ENCODE data around the gene FYN. TPM values are rescaled to one million over a fixed set of nuclear protein-coding genes. Genes with fewer than 3 reads are reported as not detected.

The FYN gene
- total RNA-seq, 4 donors from 2014 or later = 37.8 to 65.8 (median 53.8) TPM

DNA sequence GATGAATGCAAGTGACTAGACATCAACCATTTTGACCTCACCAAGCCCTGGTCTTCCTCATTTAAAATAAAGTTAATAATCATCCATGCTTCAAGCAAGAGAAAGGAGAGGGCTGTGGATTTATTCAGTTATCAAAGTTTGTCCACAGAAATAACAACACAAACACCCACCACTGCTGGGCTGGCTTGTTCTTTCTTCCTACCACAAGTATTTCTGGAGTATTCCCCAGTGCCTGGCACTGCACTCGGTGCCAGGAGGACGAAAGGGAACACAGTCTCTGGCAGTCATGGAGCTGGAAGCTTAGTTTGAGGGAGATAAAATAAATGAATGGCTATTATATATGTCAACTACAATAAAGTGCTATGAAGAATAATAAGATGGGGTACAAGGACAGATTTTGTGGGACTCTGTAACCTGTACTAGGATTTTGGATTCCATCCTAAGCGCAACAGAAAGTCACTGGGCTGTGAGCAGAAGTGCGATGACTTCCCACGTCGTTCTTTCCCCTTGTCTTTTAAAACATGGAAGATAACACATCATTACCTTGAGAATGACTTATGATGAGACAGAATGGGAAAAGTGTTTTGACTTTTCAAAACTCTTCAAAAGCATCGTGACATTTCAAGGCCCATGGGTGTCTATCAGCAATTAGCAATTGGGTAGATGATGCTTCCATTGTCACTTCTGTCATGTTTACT is 193.1 kb downstream of the FYN start:
- no peak overlapping the region for H3K27ac ChIP-seq (replicated peaks in 1 of 4)
- WGBS = 91% methylated on average over 7 of the region's 7 CpGs
- intact Hi-C loops (cut with DNase I) = no loop called here

DNA sequence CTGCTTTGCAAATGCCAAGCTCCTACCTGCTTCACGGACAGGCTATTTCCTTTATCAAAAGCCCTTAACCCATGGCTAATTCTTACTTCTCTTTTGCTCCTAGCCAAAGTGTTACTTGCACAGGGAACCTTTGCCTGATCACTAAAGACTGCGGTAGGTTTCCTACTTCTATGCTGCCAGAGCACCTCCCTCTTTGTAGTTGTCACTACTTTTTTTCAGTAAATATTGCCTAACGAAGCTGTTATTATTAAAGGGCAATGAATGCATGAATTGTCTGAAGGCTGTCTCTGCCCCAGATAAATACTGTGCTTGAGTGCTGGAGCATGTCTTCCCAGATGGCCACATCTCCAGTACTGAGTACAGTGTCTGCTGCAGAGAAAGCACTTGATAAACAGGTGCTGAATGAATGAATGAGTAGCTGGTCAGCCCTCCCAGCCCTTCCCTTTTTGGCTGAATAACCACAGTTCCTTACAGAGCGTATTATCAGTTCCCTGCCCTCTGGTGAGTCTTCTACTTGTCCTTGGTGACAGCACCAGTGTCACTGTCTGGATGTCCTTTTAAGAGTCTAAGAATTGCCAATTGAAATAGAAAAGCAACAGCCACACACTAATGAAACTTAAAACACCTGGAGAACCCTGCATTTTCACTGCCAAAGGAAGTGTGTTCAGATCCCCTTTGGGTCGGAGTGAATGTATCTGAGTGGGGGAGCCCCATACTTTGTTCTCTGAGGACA is 194.0 kb downstream of the FYN start:
- no peak overlapping the region for H3K4me3 ChIP-seq
- TF ChIP-seq, protein P1, sequence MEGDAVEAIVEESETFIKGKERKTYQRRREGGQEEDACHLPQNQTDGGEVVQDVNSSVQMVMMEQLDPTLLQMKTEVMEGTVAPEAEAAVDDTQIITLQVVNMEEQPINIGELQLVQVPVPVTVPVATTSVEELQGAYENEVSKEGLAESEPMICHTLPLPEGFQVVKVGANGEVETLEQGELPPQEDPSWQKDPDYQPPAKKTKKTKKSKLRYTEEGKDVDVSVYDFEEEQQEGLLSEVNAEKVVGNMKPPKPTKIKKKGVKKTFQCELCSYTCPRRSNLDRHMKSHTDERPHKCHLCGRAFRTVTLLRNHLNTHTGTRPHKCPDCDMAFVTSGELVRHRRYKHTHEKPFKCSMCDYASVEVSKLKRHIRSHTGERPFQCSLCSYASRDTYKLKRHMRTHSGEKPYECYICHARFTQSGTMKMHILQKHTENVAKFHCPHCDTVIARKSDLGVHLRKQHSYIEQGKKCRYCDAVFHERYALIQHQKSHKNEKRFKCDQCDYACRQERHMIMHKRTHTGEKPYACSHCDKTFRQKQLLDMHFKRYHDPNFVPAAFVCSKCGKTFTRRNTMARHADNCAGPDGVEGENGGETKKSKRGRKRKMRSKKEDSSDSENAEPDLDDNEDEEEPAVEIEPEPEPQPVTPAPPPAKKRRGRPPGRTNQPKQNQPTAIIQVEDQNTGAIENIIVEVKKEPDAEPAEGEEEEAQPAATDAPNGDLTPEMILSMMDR (IDR thresholded peaks at IDR 0.05) = no peak
- no peak for TF ChIP-seq POLR2AphosphoS5 (IDR thresholded peaks at IDR 0.05)
- TF ChIP-seq EP300 (IDR thresholded peaks at IDR 0.05) = no peak
- no peak for TF ChIP-seq POLR2A (IDR thresholded peaks at IDR 0.05; ENCODE audit: low read depth)
- H3K36me3 ChIP-seq = peaks cover 0 to 15% (median 2%) of the 10 kb centered on the region in 4 donors
- H3K27ac ChIP-seq (replicated peaks in 1 of 4) = no peak overlapping the region
- peak; percentile 29 for DNase-seq (ENCODE audit: extremely low spot score)
- intact Hi-C loops (cut with DNase I) = no loop called here
- no peaks in the 10 kb centered on the region for H3K9me3 ChIP-seq
- no peaks in the 10 kb centered on the region for H3K27me3 ChIP-seq
- H3K4me1 ChIP-seq = peaks cover 26 to 48% (median 39%) of the 10 kb centered on the region in 4 donors
- 90% methylated on average over 5 of the region's 5 CpGs for WGBS

More for the DNA sequence above, 193.1 kb downstream of the FYN start:
- TF ChIP-seq POLR2AphosphoS5 (IDR thresholded peaks at IDR 0.05) = no peak
- no peak for TF ChIP-seq POLR2A (IDR thresholded peaks at IDR 0.05; ENCODE audit: low read depth)
- no peak for TF ChIP-seq EP300 (IDR thresholded peaks at IDR 0.05)
- TF ChIP-seq, protein P1 (IDR thresholded peaks at IDR 0.05) = no peak
- no peak overlapping the region for H3K4me3 ChIP-seq
- H3K4me1 ChIP-seq = peaks cover 32 to 57% (median 42%) of the 10 kb centered on the region in 4 donors
- peaks cover 0 to 17% (median 0%) of the 10 kb centered on the region in 4 donors for H3K36me3 ChIP-seq
- H3K9me3 ChIP-seq = no peaks in the 10 kb centered on the region
- no peak for DNase-seq (ENCODE audit: extremely low spot score)
- H3K27me3 ChIP-seq = no peaks in the 10 kb centered on the region

DNA sequence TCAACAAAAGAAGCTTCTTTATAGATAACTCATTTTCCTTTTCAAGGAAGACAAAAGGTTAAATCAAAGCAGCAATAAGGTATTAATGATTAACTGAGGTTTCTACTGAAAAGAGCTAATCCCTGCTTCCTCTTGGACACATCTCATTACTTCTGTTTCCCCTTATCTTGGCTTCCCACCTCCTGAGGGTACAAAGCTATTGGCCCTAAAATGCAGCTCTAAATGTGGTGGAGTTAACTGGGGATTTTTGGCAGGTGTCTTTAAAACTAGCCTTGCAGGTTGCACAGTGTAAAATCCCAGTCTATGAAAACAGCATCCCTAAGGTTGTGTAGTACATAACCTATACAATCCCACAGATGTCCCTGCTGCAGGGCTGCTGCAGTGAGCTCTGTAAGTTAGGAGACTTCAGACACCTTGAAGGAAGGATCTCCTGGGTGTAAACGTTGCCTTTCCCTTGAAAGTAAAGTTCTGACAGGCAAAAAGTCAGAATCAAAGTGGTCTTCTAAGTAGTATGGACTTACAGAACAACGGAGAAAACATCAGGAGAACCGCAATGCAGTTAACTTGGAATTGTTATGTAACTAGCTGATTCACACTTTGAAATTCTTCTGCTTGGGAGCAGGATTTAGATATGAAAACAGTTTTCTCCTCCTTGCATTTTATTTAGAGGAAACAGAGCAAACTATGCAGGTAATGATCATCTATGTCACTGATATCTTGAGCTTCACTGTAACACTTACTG is 195.8 kb downstream of the FYN start:
- Histone ChIP-seq H3K9me3 (no peaks in the 10 kb centered on the region), H3K27me3 (no peaks in the 10 kb centered on the region), H3K4me3 (no peak overlapping the region), H3K36me3 (peaks cover 0 to 34% (median 16%) of the 10 kb centered on the region in 4 donors), H3K27ac (replicated peaks in 1 of 4) (no peak overlapping the region), H3K4me1 (peaks cover 11 to 29% (median 25%) of the 10 kb centered on the region in 4 donors)
- intact Hi-C loops (cut with DNase I) = no loop called here
- WGBS = 36% methylated on average over 3 of the region's 3 CpGs
- TF ChIP-seq EP300 (IDR thresholded peaks at IDR 0.05) (no peak), POLR2A (IDR thresholded peaks at IDR 0.05; ENCODE audit: low read depth) (no peak), POLR2AphosphoS5 (IDR thresholded peaks at IDR 0.05) (no peak)
- TF ChIP-seq, protein P1 (IDR thresholded peaks at IDR 0.05) = no peak
- DNase-seq (ENCODE audit: extremely low spot score) = no peak

DNA sequence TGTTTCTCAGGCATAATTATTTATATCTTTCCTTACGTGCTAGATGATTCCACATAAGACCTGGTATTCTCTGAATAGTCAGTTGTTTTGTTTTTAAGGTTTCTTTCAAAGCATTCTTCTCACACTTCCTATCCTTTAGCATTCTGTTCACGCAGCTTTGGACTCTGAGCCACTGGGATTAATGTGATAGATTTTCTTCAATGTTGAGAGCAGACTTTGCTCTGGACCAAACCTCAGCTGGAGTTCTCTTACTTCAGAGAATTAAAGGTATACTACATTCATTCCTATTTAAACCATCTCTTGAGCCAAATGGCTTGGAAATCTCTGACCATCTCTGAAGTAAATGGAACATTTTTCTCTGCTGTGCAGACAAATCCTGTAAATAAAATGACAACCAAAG is 196.9 kb downstream of the FYN start:
- Histone ChIP-seq H3K9me3 (no peaks in the 10 kb centered on the region), H3K36me3 (peaks cover 0 to 44% (median 21%) of the 10 kb centered on the region in 4 donors), H3K27ac (replicated peaks in 1 of 4) (no peak overlapping the region), H3K4me1 (peaks cover under 1 to 24% (median 17%) of the 10 kb centered on the region in 4 donors), H3K27me3 (no peaks in the 10 kb centered on the region), H3K4me3 (no peak overlapping the region)
- TF ChIP-seq, protein P1 (IDR thresholded peaks at IDR 0.05) = no peak
- TF ChIP-seq POLR2A (IDR thresholded peaks at IDR 0.05; ENCODE audit: low read depth) (no peak), POLR2AphosphoS5 (IDR thresholded peaks at IDR 0.05) (no peak), EP300 (IDR thresholded peaks at IDR 0.05) (no peak)
- 61% methylated on average over 2 of the region's 2 CpGs for WGBS
- DNase-seq (ENCODE audit: extremely low spot score) = no peak
- intact Hi-C loops (cut with DNase I) = no loop called here

All from esophagus muscularis mucosa (tissue), 4 donors.